Measurements from ENCODE around the gene ADAMTS2. TPM values are rescaled to one million over a fixed set of nuclear protein-coding genes. Genes with fewer than 3 reads are reported as not detected.

The ADAMTS2 gene
- total RNA-seq, 2 experiments from 2014 or later: not detected

DNA sequence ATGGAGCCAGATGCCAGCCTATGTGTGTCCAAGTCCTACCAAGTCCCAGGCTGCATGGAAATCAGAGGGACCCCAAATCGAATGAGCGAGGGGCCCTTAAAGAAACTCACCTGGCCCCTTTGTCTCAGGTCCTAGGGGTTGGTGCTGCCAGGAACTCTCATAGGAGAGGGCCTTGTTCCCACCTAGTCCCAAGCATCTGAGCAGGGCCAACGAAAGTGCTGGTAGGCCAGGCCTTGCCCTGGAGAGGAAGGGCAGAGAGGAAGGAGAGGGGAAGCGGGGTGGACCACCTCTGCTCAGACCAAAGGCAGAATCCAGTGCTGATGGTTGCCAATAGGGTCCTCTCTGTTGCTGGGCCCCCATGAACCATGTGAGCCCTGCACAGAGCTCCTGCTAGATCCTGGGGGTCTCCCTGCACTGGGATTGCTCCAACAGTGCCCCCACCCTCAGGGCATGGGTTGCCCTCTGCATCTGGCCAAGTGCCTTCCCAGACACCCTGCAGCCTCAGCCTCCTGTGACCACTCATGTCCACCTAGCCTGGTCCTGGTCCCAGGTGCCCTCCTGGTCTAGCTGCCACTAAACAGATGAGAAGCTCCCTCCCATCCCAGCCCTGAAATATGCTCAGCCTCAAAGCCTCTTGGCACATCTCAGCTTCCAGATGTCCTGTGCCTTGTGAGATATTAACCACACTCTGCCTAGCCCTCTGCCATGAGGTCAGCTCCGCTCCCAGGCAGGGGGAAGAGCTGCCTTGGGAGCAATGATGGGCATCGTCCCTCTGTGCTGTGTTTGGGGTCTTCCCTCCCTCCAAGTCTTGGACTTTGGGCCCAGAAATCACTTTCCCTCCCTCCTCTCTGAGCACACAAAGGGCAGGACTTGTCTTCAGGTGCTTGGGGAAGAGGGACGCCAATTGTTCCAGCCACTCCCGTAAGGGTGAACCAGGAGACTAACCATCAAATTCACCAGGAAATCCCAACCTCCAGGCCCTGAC, 109.6 kb downstream of the ADAMTS2 start:
- no peaks in the 10 kb centered on the region for H3K36me3 Mint-ChIP-seq
- no peak overlapping the region for H3K27ac Mint-ChIP-seq
- no peaks in the 10 kb centered on the region for H3K4me1 Mint-ChIP-seq
- H3K9me3 Mint-ChIP-seq: peaks cover 6% of the 10 kb centered on the region
- no peak for DNase-seq
- H3K4me3 Mint-ChIP-seq: no peak overlapping the region
- H3K27me3 Mint-ChIP-seq: no peaks in the 10 kb centered on the region
- ATAC-seq (ENCODE audit: low read depth): no peak
- POLR2A ChIA-PET: no interaction called here

DNA sequence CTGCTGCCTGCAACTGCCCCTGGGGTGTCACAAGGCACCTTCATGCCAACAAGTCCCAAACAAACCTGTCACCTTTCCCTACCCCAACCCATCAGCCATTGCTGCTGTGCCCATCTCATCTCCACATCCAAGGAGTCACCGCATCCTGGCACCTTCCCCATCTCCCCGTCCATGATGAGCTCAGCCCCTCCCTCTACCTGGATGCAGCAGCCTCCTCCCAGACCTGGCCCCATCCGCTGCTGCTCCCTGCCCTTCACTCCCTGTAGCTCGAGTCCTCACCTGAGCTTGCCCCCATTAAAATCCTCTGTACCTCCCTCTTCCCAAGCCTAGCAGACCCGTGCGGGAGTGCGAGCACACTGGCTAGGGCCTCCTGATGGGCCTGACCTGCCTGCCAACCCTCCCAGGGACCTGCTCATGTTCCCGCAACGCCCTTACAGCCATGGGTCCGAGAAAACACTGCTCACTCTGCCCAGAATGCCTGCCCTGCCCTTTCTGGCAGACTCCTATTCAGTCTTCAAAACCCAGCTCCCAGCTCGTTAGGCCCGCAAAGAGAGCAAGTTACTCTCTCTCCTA, 110.6 kb downstream of the ADAMTS2 start:
- POLR2A ChIA-PET: no interaction called here
- ATAC-seq (ENCODE audit: low read depth) (no peak), DNase-seq (no peak)
- Mint-ChIP-seq H3K4me1 (no peaks in the 10 kb centered on the region), H3K36me3 (no peaks in the 10 kb centered on the region), H3K9me3 (peaks cover 6% of the 10 kb centered on the region), H3K4me3 (no peak overlapping the region), H3K27me3 (no peaks in the 10 kb centered on the region), H3K27ac (no peak overlapping the region)

DNA sequence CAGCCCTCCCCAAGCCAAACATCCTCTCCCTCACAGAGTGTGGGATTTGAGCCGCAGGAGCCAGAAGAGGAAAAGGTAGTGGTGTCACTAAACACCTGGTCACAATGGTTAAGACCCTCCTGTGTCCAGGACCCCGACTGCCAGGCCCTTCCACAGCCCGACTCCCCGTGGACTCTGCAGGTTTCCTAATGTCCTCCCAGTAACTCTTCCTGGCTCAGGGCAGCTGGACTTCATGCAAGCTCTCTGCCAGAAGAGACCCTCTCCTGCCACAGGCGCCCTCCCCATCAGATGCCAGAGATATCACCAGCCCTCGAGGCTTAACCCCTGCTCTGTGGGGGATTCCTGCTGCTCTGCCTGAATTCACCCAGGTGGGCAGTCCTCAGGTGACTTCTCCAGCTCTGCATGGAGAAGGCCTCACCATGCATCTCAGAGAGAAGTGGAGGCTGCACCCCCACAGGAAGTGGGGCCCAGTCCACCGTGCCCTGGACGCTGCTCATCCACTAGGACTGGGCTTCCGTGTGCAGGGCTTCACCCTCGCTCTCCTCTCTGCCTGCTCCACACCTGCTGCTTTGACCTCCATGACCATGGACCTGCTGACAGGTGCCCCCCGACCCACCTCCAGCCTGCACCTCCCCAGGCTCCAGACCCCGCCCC, 111.2 kb downstream of the ADAMTS2 start:
- POLR2A ChIA-PET: no interaction called here
- Mint-ChIP-seq H3K4me1 (no peaks in the 10 kb centered on the region), H3K27ac (no peak overlapping the region), H3K9me3 (peaks cover 2% of the 10 kb centered on the region), H3K36me3 (no peaks in the 10 kb centered on the region), H3K27me3 (no peaks in the 10 kb centered on the region), H3K4me3 (no peak overlapping the region)
- DNase-seq (no peak), ATAC-seq (ENCODE audit: low read depth) (no peak)

DNA sequence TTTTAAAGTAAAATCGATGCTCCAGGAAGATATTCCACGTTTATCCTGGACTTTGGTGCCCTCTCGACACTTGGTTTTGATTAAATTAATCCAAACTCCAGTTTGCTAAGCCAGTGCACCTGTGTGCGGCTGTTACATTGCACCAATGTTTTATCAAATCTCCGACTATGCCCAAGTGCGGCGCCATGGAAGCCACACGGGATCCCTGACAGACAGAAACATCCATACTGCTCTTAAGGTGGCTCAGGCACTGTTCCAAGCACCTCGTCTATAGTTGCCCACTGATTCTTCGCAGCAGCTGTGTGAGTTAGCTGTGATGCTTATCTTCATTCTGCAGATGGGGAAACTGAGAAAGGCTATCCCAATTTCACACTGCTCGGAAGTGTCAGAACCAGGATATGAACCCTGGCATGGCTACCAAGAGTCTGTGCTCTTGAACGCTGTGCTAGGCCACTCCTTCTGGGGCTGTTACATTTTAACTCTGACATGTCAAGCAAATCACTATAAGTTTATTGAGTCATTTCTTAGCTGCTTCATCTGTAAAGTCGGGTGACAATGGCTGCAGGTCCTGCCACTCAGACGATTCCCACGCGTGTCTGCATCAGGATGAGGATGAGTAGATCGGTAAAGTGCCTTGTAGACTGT, 113.0 kb downstream of the ADAMTS2 start:
- Mint-ChIP-seq H3K36me3 (no peaks in the 10 kb centered on the region), H3K27ac (no peak overlapping the region), H3K9me3 (no peaks in the 10 kb centered on the region), H3K4me3 (no peak overlapping the region), H3K4me1 (no peaks in the 10 kb centered on the region), H3K27me3 (no peaks in the 10 kb centered on the region)
- POLR2A ChIA-PET: no interaction called here
- DNase-seq: no peak
- no peak for ATAC-seq (ENCODE audit: low read depth)

DNA sequence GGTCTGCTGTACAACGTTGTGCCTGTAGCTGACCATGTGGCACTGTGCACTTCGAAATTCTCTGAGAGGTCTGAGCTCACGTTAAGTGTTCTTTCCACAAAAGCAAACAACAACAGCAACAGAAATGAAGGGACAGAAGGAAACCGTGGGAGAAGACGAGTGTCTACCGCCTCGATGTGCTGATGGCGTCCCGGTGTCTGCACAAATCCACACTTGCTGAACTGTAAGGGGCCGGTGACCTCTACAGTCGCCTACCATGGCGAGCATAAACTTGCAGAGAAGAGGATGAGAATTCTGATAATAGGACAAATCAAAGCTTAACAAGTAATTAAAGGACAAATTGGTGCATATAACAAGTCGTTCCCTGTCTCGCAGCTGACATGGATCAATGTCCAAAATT, 114.0 kb downstream of the ADAMTS2 start:
- POLR2A ChIA-PET: no interaction called here
- no peaks in the 10 kb centered on the region for H3K4me1 Mint-ChIP-seq
- H3K9me3 Mint-ChIP-seq: no peaks in the 10 kb centered on the region

DNA sequence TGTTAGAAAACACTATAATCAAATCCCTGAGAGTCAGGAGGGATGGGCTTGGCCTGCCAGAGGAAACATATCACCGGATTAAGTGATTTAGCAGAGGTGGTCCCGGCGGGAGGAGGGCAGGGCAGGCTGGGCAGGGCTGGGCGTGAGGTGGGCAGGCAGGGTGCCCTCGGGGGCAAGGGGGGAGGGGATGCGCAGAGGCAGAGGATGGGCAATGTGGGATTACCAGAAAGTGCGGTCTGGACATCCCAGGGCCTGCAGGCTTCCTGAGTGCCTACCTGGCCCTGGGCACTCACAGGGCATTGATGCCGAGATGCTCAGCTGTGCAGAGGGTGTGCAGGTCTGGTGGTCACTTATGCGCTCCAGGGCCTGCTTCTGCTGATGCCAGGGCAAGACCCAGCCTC, 115.2 kb downstream of the ADAMTS2 start:
- POLR2A ChIA-PET: no interaction called here
- no peaks in the 10 kb centered on the region for H3K36me3 Mint-ChIP-seq
- H3K4me1 Mint-ChIP-seq: no peaks in the 10 kb centered on the region
- no peak overlapping the region for H3K4me3 Mint-ChIP-seq
- DNase-seq: no peak
- ATAC-seq (ENCODE audit: low read depth): no peak
- peaks cover 1% of the 10 kb centered on the region for H3K27me3 Mint-ChIP-seq
- H3K27ac Mint-ChIP-seq: no peak overlapping the region
- H3K9me3 Mint-ChIP-seq: no peaks in the 10 kb centered on the region

More for the DNA sequence above, 114.0 kb downstream of the ADAMTS2 start:
- no peak for DNase-seq
- H3K36me3 Mint-ChIP-seq: no peaks in the 10 kb centered on the region
- H3K27ac Mint-ChIP-seq: no peak overlapping the region
- no peak for ATAC-seq (ENCODE audit: low read depth)
- no peak overlapping the region for H3K4me3 Mint-ChIP-seq
- H3K27me3 Mint-ChIP-seq: no peaks in the 10 kb centered on the region

DNA sequence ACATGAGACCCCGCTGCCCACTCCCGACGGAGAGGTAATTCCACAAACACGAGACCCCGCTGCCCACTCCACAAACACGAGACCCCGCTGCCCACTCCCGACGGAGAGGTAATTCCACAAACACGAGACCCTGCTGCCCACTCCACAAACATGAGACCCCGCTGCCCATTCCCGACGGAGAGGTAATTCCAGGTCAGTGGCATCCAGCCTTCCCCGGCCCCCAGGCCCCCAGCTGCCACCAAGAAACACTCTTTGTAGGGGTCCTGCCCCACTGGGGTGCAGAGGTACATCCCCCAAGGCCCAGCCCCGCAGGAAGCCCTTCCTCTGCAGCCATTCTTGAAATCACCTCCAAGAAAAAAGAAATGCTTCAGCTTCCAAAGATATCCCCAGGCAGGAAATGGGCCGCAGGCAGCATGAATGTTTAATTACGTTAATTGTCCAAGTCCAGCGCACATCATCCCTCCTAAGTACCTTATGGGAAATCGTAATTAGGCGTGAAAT, 115.9 kb downstream of the ADAMTS2 start:
- DNase-seq (no peak), ATAC-seq (ENCODE audit: low read depth) (no peak)
- Mint-ChIP-seq H3K4me1 (no peaks in the 10 kb centered on the region), H3K27ac (no peak overlapping the region), H3K4me3 (no peak overlapping the region), H3K9me3 (no peaks in the 10 kb centered on the region), H3K36me3 (no peaks in the 10 kb centered on the region), H3K27me3 (peaks cover 1% of the 10 kb centered on the region)
- POLR2A ChIA-PET: no interaction called here

DNA sequence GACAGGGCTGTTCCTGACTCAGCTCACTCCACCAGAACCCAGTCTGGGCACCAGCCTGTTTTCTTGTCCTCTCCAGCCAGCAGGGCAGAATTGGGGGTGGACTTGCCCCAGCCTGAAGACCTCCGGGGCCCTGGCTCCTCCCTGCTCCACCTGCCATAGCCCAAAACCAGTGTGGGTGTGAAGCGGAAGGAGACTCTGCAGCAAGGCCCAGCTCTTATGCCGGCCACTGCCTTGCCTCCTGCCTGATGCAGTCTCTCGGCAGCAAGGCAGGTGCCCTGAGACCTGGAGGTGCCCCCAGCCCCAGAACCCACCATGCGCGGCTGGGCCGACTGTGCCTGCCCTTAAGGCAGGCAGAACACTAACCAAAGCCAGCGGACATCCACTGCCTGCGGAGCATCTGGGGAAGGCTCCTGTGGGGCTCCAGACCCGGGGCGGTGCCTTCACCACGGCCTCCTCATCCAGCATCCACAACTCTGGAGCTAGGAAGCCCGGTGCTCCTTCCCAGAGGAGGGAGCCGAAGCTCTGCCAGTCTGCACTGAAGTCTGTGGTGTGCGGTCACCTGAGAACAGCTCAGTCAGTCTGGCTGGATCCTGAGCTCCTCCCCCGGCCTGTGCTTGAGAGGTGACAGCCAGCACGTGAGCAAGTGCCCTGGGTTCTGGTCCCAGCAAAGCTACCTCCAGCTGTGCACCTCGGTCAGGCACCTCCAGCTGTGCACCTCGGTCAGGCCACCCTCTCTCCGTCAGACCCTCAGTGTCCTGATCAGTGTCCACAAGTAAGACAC, 116.7 kb downstream of the ADAMTS2 start:
- peaks cover 3% of the 10 kb centered on the region for H3K9me3 Mint-ChIP-seq
- no peak overlapping the region for H3K27ac Mint-ChIP-seq
- no peaks in the 10 kb centered on the region for H3K4me1 Mint-ChIP-seq
- POLR2A ChIA-PET: no interaction called here
- ATAC-seq (ENCODE audit: low read depth) (no peak), DNase-seq (no peak)
- H3K4me3 Mint-ChIP-seq: no peak overlapping the region
- H3K36me3 Mint-ChIP-seq: no peaks in the 10 kb centered on the region
- H3K27me3 Mint-ChIP-seq: peaks cover 1% of the 10 kb centered on the region

DNA sequence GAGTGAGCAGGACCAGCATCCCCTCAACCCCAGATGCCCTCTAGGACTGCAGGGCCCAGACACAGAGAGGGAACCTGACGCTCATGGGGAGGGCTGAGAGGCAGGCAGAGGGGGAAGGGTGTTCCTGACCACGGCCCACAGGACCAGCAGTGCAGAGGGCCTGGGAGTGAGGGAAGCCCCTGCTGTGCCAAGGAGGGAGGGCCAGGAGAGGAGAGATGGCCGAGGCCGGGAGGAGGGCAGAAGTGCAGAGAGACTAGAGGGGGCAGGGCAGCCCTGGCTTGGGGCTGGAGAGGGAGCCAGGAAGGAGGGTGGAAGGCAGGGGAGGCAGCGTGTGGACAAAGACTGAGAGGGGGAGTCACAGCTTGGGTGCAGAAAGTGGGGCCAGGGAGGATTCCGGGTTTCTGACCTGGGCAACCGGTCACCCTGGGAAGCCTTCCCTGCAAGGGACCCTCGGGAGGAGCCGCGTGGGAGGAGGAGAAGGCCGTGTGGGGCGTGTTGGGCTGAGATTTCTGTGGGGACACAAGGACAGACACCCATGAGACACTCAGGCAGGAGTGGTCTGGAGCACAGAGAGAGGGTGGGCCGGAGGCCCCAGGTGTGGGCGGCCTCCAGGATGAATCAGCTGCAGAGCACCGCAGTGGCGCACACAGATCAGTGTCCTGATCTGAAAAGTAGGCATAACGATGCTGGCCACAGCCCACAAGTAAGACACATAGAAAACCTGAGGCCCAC, 117.5 kb downstream of the ADAMTS2 start:
- Mint-ChIP-seq H3K27me3 (peaks cover 1% of the 10 kb centered on the region), H3K4me3 (no peak overlapping the region), H3K9me3 (peaks cover 11% of the 10 kb centered on the region), H3K4me1 (no peaks in the 10 kb centered on the region), H3K36me3 (no peaks in the 10 kb centered on the region), H3K27ac (no peak overlapping the region)
- POLR2A ChIA-PET: no interaction called here
- DNase-seq (no peak), ATAC-seq (ENCODE audit: low read depth) (no peak)

DNA sequence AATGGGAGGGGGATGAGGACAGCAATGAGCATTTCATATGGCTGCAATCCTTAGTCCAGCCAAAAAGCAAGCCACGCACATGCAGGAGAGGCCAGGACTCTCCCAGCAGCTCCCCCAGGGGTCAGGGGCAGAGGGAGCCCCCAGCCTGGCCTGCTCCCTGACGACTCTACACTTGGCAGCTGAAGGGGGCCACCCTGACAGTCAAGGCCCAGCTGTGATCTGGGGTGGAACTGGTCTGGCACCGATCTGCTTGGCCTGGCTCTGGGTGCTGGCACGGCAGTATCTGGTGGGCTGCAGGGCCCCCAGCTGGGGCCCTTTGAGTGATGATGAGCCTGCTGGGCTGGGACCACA, 118.1 kb downstream of the ADAMTS2 start:
- POLR2A ChIA-PET: no interaction called here
- no peaks in the 10 kb centered on the region for H3K36me3 Mint-ChIP-seq
- peaks cover 11% of the 10 kb centered on the region for H3K9me3 Mint-ChIP-seq
- no peaks in the 10 kb centered on the region for H3K4me1 Mint-ChIP-seq
- H3K27ac Mint-ChIP-seq: no peak overlapping the region
- no peak for DNase-seq
- peaks cover 1% of the 10 kb centered on the region for H3K27me3 Mint-ChIP-seq
- no peak for ATAC-seq (ENCODE audit: low read depth)
- no peak overlapping the region for H3K4me3 Mint-ChIP-seq

DNA sequence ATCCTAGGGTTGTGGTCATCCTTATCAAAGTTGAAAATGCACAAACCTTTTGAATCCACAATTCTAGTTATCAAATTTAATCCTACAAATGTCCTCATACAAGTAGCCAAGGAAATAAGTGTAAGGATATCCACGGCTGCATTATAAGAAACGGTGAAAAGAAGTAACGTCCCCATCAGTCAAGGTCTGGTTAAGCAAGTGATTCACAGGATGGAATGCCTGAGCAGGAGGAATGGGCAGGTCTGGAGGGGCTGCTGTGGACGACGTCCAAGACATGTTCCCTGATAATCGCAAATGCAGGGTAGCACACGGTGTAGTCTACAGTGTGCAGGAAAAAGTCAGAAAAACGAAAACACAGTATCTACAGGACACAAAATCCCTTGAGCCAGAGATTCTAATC, 118.6 kb downstream of the ADAMTS2 start:
- Mint-ChIP-seq H3K36me3 (no peaks in the 10 kb centered on the region), H3K4me1 (no peaks in the 10 kb centered on the region), H3K27me3 (peaks cover 1% of the 10 kb centered on the region), H3K4me3 (no peak overlapping the region), H3K27ac (no peak overlapping the region), H3K9me3 (peaks cover 11% of the 10 kb centered on the region)
- DNase-seq (no peak), ATAC-seq (ENCODE audit: low read depth) (no peak)
- POLR2A ChIA-PET: no interaction called here

DNA sequence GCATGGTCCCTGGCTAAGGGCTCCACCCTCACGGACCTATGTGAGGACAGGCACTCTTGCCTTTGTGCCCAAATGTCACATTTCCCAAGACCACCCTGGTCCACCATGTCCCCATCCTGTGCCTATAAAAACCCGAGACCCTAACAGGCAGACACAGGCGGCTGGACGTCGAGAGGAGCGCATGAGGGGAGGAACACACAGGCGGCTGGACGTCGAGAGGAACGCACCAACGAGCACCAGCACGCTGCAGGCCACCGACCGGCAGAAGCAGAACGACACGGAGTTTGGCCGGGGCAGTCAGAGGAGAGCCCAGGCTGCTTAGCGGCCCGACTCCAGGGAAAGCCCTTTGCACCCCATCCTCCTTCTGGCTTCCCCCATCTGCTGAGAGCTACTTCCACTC, 119.9 kb downstream of the ADAMTS2 start:
- no peak overlapping the region for H3K4me3 Mint-ChIP-seq
- H3K36me3 Mint-ChIP-seq: no peaks in the 10 kb centered on the region
- peaks cover 1% of the 10 kb centered on the region for H3K27me3 Mint-ChIP-seq
- DNase-seq (no peak), ATAC-seq (ENCODE audit: low read depth) (no peak)
- no peaks in the 10 kb centered on the region for H3K4me1 Mint-ChIP-seq
- POLR2A ChIA-PET: no interaction called here
- H3K9me3 Mint-ChIP-seq: peaks cover 11% of the 10 kb centered on the region
- no peak overlapping the region for H3K27ac Mint-ChIP-seq
